B cell (primary cell): ENCODE data around the gene VPS13D. TPM values are rescaled to one million over a fixed set of nuclear protein-coding genes. Genes with fewer than 3 reads are reported as not detected.

Experiments used
- ATAC-seq: fragments of 200-7000 bp; cut with Tn5 transposase; one replicate; pipeline ENCODE4 v1.10.0; 2021; ENCODE audit warnings: low read depth, mild to moderate bottlenecking, moderate number of reproducible peaks, moderate library complexity
- CTCF ChIA-PET: fragments of 350-600 bp; sonication (Branson Sonifier 250); formaldehyde crosslinking; loops from one replicate; lab custom pipeline; 2021; ENCODE audit warnings: antibody characterized with exemption, inconsistent platforms; lab: Charles Lee
- POLR2A ChIA-PET: fragments of 350-600 bp; sonication (Branson Sonifier 250); formaldehyde crosslinking; loops from one replicate; lab custom pipeline; 2021; ENCODE audit warnings: antibody characterized with exemption; lab: Charles Lee
- DNase-seq: peaks from one replicate; pipeline ENCODE4 v3.0.0; 2013
- H2AFZ ChIP-seq: 2 replicates; pipeline ENCODE4 v1.6.1; 2012; ENCODE audit warnings: mild to moderate bottlenecking, low read depth, low read length; ENCODE audit not compliant: insufficient read depth, poor library complexity, severe bottlenecking
- H3K27ac ChIP-seq, 2 donors: 1 replicate in 1 of 2; 2 replicates in 1 of 2; pipeline ENCODE4 v1.5.1; 2012 to 2013; ENCODE audit warnings: low read length in 2 of 2, mild to moderate bottlenecking in 2 of 2, moderate library complexity in 1 of 2
- H3K27me3 ChIP-seq, 4 experiments: fragments of 200-600 bp in 1 of 4; sonication (generic) in 1 of 4; replicated peaks in 1 of 4; 1 replicate in 2 of 4; 2 replicates in 2 of 4; pipeline versions ENCODE4 v1.6.1 to v1.7.0; 2013 to 2016; ENCODE audit warnings: low read length in 3 of 4, mild to moderate bottlenecking in 2 of 4, mixed read lengths in 1 of 4, moderate library complexity in 1 of 4; ENCODE audit not compliant: insufficient read depth in 4 of 4, control insufficient read depth in 3 of 4; ENCODE audit errors: control extremely low read depth in 1 of 4
- H3K36me3 ChIP-seq, 2 experiments: replicated peaks in 1 of 2; 1 replicate in 1 of 2; 2 replicates in 1 of 2; pipeline versions ENCODE4 v1.6.1 to v1.7.1; 2013; ENCODE audit warnings: low read length in 1 of 2; ENCODE audit not compliant: insufficient read depth in 2 of 2, control insufficient read depth in 1 of 2; ENCODE audit errors: control extremely low read depth in 1 of 2, extremely low read depth in 1 of 2
- H3K4me1 ChIP-seq, 2 donors: fragments of 200-600 bp in 1 of 2; sonication (generic) in 1 of 2; 1 replicate in 1 of 2; 2 replicates in 1 of 2; pipeline versions ENCODE4 v1.5.1 to v1.6.1; 2013 to 2017; ENCODE audit warnings: low read length in 2 of 2; ENCODE audit not compliant: control insufficient read depth in 2 of 2, insufficient read depth in 2 of 2
- H3K4me2 ChIP-seq: replicated peaks from 2 replicates; pipeline ENCODE3; 2012; ENCODE audit warnings: mild to moderate bottlenecking, low read depth, low read length; ENCODE audit not compliant: poor library complexity, severe bottlenecking
- H3K4me3 ChIP-seq, 5 experiments: fragments of 200-600 bp in 1 of 5; sonication (generic) in 1 of 5; 1 replicate in 3 of 5; 2 replicates in 2 of 5; pipeline versions ENCODE4 v1.5.1 to v1.7.0; 2011 to 2016; ENCODE audit warnings: low read length in 4 of 5, mild to moderate bottlenecking in 4 of 5, low read depth in 2 of 5, control low read depth in 1 of 5, moderate library complexity in 1 of 5; ENCODE audit not compliant: insufficient read depth in 1 of 5; ENCODE audit errors: control extremely low read depth in 1 of 5, extremely low read depth in 1 of 5
- H3K79me2 ChIP-seq: fragments of 200-600 bp; sonication (generic); one replicate; pipeline ENCODE4 v1.6.0; 2016; ENCODE audit warnings: low read length; ENCODE audit not compliant: control insufficient read depth, insufficient read depth
- H3K9ac ChIP-seq: fragments of 200-600 bp; sonication (generic); 2 replicates; pipeline ENCODE4 v1.6.1; 2017; ENCODE audit warnings: mild to moderate bottlenecking, low read length, moderate library complexity
- H3K9me3 ChIP-seq, 3 donors: one replicate each; pipeline versions ENCODE4 v1.6.1 to v1.7.1; 2013; ENCODE audit warnings: low read length in 2 of 3; ENCODE audit not compliant: control insufficient read depth in 2 of 3, insufficient read depth in 1 of 3; ENCODE audit errors: control extremely low read depth in 1 of 3
- H4K20me1 ChIP-seq: 2 replicates; pipeline ENCODE4 v1.6.0; 2012; ENCODE audit warnings: mild to moderate bottlenecking, low read length; ENCODE audit not compliant: insufficient read depth, control insufficient read depth, poor library complexity, severe bottlenecking
- H3K27ac Mint-ChIP-seq: one replicate; pipeline ENCODE4 v1.8.0; 2021; ENCODE audit warnings: mixed read lengths
- H3K27me3 Mint-ChIP-seq: one replicate; pipeline ENCODE4 v1.8.0; 2021; ENCODE audit warnings: mixed read lengths
- H3K4me1 Mint-ChIP-seq: one replicate; pipeline ENCODE4 v1.8.0; 2021; ENCODE audit warnings: mixed read lengths
- H3K4me3 Mint-ChIP-seq: one replicate; pipeline ENCODE4 v1.8.0; 2021; ENCODE audit warnings: mixed read lengths
- H3K9me3 Mint-ChIP-seq: one replicate; pipeline ENCODE4 v1.8.0; 2022; ENCODE audit warnings: mixed read lengths; ENCODE audit not compliant: insufficient read depth
- CTCF ChIP-seq: fragments of 200-600 bp; IDR thresholded peaks from one replicate; pipeline ENCODE4 v1.8.0; 2022; ENCODE audit warnings: antibody characterized with exemption, mild to moderate bottlenecking
- EZH2 ChIP-seq: IDR thresholded peaks from 2 replicates; pipeline ENCODE4 v1.6.1; 2012; ENCODE audit warnings: borderline replicate concordance, low read depth, mild to moderate bottlenecking, moderate library complexity, low read length; ENCODE audit not compliant: insufficient read depth, poor library complexity, severe bottlenecking
- WGBS: methylation state at CpG from one replicate; pipeline ENCODE4 v1.1.5; 2013; ENCODE audit warnings: missing lambda C conversion rate; ENCODE audit not compliant: insufficient coverage; 5-methylcytosine and 5-hydroxymethylcytosine counted together
- intact Hi-C: fragments of 100-400 bp; cut with micrococcal nuclease; formaldehyde crosslinking; loops from one replicate; pipeline ENCODE4 v1.10.0; 2022
- polyA plus RNA-seq: library from polyadenylated mRNA; depleted of rRNA; stranded (reverse); fragments of >200 nt; gene quantifications from 2 replicates; pipeline ENCODE4 v1.2.3, GENCODE V29; 2012
- total RNA-seq, 2 donors: library from RNA; stranded (reverse); fragments of 120-200 nt in 1 of 2; gene quantifications; 1 replicate in 1 of 2; 2 replicates in 1 of 2; pipeline versions ENCODE4 v1.2.3 to v1.2.4, GENCODE V29; 2013 to 2022

VPS13D gene
- total and polyA plus RNA-seq, 2 donors (not counting 1 experiment from before 2014, with no cell fraction given) = 29.9 to 104 TPM

- Histone ChIP-seq H3K79me2 (no peaks in the 10 kb centered on the region), H4K20me1 (no peaks in the 10 kb centered on the region), H3K4me1 (no peaks in the 10 kb centered on the region), H3K27ac (no peak overlapping the region), H3K4me2 (no peak overlapping the region), H2AFZ (no peak overlapping the region), H3K9ac (no peak overlapping the region), H3K36me3 (no peaks in the 10 kb centered on the region), H3K9me3 (peaks cover 0 to 2% (median 0%) of the 10 kb centered on the region in 3 donors), H3K27me3 (peaks cover 0 to 10% (median 0%) of the 10 kb centered on the region in 4 experiments), H3K4me3 (no peak overlapping the region)
- intact Hi-C loops = no loop called here
- TF ChIP-seq CTCF (no peak), EZH2 (no peak)
- ATAC-seq = no peak
- no peaks in the 10 kb centered on the region for H3K9me3 Mint-ChIP-seq
- peaks cover 19% of the 10 kb centered on the region for H3K27me3 Mint-ChIP-seq
- POLR2A ChIA-PET = no interaction called here
- H3K27ac Mint-ChIP-seq = no peak overlapping the region
- H3K4me1 Mint-ChIP-seq = no peaks in the 10 kb centered on the region
- WGBS = 27% methylated on average over 6 of the region's 8 CpGs
- no peak for DNase-seq
- H3K4me3 Mint-ChIP-seq = no peak overlapping the region
- CTCF ChIA-PET = no interaction called here
Observed at GRCh38 chr1:12544992-12545391, 315.2 kb downstream of the VPS13D start.

- Mint-ChIP-seq H3K4me3 (no peak overlapping the region), H3K4me1 (no peaks in the 10 kb centered on the region), H3K27ac (no peak overlapping the region), H3K27me3 (peaks cover 17% of the 10 kb centered on the region), H3K9me3 (no peaks in the 10 kb centered on the region)
- TF ChIP-seq CTCF (no peak), EZH2 (no peak)
- ATAC-seq (no peak), DNase-seq (no peak)
- Histone ChIP-seq H3K27me3 (peaks cover 0 to 2% (median 0%) of the 10 kb centered on the region in 4 experiments), H3K4me3 (no peak overlapping the region), H2AFZ (no peak overlapping the region), H4K20me1 (no peaks in the 10 kb centered on the region), H3K36me3 (no peaks in the 10 kb centered on the region), H3K9me3 (no peaks in the 10 kb centered on the region), H3K79me2 (no peaks in the 10 kb centered on the region), H3K4me1 (no peaks in the 10 kb centered on the region), H3K4me2 (no peak overlapping the region), H3K9ac (no peak overlapping the region), H3K27ac (no peak overlapping the region)
- intact Hi-C loops = no loop called here
- ChIA-PET POLR2A (no interaction called here), CTCF (no interaction called here)
- WGBS = 73% methylated on average over 14 of the region's 17 CpGs
Observed at GRCh38 chr1:12546771-12547585, 317.1 kb downstream of the VPS13D start.
